GM21717 (cell line): ENCODE measurements around the gene SLC4A1.

ENCODE experiments used
- ATAC-seq: cut with Tn5 transposase; IDR thresholded peaks from one replicate; pipeline ENCODE4 v1.9.1; 2021; ENCODE audit warnings: mild to moderate bottlenecking, moderate library complexity; ENCODE audit not compliant: unreplicated experiment

The SLC4A1 gene

DNA sequence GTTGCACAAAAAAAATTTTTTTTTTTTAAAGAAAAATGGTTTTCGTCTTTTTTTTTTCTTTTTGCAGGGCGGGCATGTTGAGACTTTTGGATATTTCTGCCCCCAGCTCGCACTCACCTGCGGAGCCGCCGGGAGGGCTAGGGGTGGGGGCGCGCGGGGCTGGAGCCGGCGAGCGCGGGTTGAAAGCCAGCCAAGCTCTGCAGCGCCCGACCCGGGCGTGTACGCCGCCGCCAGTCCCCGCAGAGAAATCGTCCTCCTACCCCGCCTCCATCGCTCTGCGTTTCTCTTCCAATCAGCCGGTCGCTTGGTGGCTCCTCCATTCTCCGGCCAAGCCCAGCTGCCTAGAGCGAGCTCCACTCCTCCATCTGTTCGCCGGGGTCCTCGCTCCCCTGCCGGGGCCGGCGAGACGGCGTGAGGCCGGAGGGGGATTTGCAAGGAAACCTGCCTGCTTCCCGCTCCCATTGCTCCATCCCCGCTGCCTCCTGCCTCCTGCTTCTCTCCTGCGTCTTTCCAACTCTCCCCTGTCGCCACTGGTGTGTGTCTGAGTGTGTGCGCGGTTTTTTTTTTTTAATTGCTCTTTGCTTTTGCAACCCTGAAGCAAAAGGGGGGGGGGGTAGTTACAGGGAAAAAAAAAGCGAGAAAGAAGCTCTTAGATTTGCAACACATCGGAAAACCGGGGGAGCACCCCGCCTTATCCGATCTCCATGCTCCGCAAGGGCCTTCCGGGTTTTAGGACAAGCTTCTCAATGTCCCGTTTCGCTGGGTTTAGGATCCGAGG, 46.7 kb downstream of the SLC4A1 start:
- ATAC-seq, result no peak

DNA sequence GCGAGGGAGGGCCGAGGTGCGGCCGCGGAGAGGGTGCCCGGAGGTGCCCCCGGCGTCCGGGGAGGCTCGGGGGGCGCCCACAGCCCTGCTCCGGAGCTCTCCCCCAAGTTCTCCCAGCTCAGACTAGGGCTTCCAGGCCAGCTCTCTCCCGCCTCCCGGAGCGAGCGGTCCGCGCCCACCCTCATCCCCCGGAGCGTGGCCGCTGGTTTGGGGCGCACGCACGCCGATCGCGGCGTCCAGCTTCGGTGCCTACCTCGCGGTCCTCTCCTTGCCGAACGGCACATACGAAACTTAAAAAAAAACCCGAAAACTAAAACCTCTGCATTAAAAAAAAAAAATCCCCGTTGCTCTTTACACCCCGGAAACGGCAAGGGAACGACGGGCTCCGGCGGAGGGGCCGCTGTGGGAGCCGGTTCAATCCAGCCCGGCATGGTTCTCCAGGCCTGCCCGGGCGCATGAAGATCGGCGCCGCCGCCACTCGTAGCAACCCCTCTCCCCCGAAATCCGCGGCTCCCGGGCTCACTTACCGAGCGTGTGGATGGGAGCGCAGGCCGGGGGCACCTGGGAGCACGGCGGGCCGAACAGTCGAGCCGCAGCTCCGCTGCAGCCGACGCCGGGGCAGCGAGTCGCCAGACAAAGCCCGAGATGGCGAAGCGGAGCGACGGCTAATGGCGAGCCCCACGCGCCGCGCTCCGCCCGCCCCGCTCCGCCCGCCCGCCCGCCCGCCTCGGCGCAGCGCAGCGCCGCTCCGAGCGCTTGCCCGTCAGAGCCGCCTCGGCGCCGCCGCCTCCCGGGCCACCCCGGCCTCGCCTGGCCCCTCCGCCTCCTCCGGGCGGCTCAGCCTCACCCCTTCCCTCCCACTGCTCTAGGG, 47.5 kb downstream of the SLC4A1 start:
- no peak for ATAC-seq

DNA sequence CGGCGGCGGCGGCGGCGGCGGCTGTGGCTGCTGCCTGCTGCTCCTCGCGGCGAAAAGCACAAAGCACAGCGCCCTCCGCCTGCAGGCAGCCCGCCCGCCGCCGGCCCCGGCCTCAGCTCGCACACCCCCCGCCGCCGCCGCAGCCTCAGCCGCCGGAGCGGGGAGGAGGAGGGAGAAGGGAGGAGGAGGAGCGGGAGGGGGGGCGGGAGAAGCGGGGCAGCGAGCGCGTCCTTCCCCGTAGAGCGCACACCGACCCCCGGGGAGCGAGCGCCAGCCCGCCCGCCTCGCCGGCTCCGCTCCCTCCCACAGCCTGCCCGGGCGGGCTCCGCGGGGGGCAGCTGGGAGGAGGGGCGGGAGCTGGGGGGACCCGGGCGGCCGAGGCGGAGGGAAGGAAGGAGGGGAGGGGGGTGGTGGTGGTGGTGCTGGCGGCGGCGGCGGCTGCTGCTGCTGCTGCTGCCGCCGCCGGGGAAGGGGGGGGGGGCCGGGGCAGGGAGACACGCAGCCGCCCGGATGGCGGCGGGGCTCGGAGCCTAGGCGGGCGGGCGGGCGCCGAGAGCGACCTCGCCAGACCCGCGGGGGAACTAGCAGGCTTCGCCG, 48.2 kb downstream of the SLC4A1 start, which contains the start of gene UBTF:
Gene UBTF (minus strand): TSS at position 60 of the 597 bp plus-strand sequence. CDS start 1,446 bp downstream, outside the sequence.
- ATAC-seq, result peak; percentile 11

DNA sequence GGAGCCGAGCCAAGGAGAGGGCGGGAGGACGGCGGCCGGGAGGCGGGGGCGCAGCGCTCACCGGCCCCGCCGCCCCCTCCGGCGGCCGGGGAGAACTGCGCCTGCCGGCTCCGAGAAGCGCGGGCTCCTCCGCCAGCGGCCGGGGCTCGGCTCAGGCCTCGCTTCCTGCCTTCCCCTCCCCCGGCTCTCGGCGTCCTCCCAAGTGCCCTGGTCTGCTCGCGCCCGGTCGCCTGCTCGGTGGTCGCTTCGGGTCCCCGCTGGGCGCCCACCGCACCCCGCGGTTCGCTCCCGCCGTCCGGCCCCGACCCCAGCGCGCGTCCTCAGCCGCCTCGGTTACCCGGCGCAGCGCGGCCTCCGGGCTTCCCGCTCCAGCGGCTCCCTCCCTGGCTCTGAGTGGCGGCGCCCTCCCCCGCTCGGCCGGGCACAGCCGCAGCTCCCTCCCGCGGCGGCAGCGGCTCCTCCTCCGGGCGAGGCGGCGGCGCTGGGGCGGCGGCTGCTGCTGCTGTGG, 48.8 kb downstream of the SLC4A1 start:
- peak; percentile 24 for ATAC-seq

DNA sequence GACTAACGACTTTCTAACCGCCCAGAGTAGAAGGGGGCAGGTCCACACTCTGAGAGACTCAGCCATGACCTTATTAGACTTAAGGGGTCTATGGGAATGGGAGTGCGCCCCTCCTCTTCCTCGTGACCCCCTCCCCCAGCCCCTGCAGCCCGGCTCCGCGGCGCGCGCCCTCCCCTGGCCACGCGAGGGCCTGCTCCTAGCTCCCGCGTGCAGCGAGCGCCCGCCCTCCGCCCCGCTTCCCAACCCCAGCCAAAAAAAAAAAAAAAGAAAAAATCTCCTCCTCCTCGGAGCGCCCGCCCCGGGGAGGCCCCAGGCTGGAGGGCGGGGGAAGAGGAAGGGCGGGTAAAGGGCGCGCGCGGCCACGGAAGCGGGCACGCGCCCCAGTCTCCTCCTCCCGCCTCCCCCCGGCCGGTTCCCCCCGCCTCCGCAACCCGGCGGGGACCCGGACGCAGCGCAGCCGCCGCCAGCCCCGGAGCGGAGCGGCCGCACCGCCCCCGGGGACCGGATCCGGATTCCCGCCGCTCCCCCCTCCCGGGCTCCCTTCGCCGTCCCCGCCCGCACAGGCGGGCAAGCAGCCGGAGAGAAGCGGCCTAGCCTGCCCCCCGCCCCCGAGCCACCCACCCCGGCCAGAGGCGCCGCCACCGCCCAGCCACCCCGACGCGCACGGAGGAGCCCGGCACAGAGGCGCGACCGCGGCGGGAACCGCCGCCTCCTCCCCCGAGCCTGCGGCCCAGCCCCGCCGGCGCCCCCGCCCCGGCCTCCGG, 49.4 kb downstream of the SLC4A1 start:
- peak; percentile 28 for ATAC-seq

DNA sequence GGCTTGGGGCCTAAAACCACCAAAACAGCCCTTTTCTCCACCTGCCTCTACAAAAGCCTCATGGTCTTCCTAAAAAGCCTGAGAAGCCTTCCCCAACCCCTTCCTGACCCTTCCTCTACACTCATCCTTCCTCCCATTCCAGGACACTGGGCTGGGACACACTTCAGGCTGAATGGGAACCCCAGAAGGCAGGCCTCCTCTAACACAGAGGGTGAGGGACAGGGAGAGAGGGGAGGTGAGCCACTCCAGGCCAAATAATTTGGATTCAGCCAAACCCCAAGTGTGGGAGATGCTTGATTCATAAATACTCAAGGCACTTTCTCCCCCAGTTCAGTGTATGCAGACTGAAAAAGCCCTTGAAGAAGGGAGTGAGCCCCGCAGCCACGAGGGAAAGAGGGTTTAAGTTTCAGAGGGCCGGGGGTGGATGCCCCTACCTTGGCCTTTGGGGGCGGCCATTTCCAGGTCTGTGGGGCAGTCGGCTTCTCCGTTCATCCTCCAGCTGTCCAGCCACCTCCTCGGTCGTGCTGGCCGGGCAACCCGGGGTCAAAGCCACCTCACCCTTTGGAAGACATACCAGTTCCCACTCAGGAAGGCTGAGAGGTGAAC, 50.1 kb downstream of the SLC4A1 start:
- no peak for ATAC-seq

DNA sequence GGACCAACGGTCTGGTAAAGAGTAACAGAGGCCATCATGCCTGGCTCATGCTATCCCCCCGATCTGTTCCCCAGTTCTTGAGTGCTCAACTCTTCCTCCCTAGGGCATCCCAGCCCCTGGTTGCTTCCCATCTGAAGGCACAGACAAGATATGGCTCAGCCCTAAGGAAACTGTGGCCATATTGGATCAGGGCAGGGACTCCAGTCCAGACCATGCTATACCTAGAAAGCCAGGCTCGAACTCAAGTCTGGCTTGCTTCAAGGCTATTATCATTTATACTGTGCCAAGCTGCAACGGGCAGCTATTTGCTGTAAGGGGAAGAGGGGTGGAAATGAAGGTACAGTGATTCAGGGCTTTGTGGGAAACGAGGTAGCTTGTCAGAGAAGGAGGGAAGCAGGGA, 51.2 kb downstream of the SLC4A1 start:
- no peak for ATAC-seq

DNA sequence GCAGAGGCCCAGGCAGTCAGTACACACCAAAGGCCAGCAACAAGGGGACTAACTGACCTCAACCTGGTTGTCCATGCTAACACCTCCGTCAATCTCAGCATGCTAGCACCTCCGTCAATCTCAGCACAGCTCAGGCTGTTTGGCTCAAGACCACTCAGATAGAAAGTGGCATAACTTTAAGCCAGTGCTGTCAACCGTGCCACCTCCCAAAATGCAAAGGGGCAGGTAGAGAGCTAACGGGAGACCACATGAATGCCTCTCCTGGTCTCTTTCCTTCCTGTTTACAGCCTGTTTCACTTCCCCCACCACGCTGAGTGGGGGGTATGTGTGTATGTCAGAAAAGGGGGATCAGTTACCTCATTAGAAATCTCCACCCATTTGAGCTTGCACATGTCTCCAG, 51.8 kb downstream of the SLC4A1 start:
- no peak for ATAC-seq

DNA sequence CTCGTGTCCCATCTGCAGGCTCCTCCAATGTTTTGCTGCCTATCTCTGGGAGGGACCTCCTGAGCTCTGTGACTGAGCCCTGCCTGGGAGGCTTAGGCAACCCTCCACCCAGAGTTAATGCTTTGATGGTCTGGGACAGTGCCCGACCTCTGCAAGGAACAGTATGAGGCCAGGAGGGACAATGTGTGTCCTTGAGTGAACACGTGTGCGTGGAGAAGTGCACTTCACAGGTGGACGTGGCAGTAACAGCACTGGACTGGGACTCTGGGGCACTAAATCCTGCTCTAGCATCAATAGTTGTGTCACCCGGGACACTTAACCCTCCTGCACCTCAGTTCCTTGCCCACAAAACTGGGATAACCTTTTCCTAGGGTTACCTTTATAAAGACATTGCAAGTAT, 53.0 kb downstream of the SLC4A1 start:
- no peak for ATAC-seq

DNA sequence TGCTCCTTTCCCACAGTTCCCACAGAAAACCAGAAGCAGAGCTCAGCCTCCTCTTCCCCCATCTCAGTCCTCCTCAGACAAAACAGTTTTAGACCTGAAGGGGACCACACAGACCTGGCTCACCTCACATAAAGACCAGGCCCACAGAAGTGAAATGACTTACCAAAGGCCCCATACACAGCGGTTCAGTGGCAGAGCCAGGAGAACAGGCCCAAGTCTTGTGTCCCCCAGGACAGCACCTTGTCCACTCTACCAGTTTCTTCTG, 53.8 kb downstream of the SLC4A1 start:
- no peak for ATAC-seq

DNA sequence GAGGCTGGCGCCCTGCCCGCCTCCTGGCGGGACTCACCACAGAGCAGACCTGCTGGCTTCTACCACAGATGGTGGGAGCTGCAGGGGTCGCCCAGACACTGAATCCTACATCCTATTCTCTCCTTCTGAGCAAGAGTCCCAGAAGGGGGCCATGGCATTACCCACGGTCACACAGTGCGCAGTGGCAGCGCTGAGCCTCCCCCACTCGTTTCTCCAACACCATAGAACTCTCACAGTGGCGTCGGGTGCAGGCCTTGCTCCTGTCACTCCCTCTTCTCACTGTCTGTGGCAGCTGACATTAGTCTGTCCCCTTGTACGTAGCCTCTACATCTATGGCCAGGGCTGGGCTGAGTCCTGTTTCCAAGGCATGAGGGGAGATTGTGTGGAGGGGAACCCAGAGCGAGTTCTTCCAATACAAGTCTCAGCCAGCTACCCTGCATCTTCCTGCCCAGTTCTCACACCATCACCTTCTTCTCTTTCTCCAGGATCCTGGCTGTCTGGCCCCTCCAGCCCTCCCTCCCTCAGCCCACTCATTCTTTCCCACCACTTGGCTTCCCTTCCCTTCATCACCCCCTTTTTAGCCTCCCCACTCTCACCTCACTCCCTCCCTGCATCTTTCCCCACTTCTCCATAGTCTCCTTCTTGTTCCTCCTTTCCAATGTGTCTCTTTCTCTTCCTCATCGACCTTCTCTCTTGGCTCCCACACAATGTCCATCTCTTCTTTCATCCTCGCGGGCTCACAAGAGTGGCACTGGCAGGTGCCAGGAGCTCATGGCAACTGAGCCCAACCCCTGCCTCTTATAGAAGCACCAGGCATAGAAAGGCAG, 54.3 kb downstream of the SLC4A1 start:
- no peak for ATAC-seq

DNA sequence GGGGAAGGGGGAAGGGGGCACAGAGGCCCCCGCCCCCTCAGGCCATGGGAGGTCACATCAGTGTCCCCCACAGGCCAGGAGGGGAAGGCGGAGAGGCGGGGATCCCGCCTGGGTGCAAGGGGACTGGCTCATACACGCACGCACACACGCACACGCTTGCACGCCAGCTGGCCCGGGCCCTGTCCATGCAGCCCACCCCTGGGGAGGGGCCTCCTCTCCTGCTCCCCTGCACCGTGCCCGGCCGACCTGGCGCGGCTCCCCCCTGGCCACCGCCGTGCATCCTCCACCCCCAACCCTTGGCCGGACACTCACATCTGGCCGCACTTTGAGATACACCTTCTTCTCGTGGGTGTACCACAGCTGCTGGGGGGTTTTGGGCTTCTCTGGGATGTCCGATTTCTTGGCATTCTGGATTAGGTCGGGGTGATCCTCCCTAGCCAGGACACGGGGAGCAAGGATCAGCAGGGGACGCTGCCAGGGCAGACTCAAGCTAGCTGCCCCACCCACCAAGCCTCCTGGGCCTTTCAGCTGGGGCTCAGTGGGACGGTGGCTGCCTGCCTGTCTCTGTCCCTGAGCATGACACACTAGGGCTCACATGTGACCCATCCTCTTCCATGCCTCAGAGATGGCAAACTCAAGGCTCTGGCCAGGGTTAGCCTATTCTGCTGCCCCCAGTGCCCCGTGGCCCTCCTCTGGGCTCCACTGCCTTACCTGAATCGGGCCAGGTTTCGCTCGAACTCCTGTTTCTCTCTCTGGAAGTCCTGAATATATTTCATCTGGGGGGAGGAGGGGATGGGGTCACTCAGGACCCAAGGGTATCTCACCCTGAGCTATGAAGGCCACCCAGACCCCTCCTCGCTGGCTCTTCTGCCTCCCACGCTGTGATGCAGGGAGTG, 55.2 kb downstream of the SLC4A1 start:
- no peak for ATAC-seq

DNA sequence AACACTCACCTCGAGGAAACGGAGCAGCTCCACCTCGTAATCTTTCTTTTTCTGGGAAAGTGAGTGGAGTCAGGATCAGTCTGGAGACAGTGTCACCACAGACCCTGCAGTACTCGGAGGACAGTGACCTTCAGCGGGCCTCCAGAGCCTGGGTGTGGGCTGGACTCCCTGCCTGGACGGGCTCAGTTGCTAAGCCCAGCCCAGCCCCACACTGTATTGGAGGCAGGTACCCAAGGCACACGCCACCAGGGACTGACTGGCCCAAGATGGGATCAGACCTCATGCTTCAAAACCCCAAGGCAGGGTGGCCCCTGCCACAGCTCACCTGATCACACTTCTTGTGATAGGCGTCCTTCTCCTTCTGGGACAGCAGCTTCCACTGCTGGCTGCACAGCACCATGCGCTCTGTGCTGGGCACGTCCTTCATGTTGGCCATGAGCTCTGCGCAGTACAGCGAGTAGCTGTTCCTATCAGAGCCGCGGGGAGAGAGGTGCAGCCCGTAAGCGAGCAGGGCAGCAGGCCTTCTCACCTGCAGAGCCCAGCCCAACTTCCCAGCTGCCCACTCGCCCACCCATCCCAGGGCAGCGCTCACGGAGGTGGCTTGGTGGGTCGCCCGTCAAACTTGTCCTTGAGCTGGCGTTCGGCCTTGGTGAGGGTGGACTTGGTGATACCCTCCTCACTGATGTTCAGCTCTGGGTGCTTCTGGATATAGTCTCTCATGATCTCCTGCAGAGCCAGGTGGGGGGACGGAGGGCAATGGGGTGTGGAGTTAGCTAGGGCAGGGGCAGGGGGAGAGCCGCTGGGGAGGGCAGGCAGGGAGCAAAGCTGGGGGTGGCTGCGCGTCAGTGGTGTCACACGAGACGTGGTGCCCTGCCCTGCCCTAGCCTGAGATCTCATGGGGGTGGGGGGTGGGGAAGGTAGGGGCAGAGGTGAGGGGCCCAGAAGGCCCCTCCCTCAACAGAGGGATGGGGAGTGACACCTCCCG, 56.4 kb downstream of the SLC4A1 start:
- no peak for ATAC-seq

DNA sequence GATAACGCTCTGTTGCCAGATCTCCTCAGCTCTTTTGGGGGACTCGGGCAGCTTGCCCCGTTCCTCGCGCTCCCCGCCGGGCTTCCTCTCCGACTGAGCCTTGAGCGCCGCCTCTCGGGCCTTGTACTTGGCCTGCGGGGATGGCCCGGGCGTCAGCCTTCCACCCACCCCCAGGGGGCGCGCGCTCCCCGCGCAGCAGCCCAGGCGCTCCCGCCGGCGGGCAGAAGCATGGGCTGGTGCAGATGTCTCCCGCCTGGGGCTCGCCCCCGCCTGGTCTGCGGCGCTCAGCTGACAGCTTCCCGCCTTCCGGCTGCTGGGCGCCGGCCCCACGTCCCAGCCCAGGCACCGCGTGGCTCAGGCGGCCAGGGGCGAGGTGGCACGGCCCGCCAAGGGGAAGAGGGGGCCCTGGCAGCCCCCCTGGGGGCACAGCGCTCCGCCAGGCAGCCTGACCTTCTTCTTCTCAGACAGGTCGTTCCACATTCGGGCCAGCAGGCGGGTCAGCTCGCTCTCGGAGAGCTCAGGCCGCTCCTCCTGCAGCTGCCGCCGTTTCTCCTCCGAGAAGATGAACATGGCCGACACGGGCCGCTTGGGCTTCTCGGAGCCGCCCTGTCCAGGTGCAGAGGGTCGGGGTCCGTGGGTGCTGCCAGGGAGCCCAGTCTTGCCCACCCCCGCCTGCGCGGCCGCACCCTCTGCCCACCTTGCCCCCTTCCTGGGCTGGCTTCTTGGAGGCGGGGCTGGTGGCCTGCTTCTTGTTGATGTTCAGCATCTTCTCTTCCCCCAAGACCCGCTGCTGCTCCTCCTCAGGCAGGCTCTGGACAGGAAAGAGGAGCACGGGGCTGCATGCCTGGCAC, 57.4 kb downstream of the SLC4A1 start:
- ATAC-seq, result peak; percentile 56

DNA sequence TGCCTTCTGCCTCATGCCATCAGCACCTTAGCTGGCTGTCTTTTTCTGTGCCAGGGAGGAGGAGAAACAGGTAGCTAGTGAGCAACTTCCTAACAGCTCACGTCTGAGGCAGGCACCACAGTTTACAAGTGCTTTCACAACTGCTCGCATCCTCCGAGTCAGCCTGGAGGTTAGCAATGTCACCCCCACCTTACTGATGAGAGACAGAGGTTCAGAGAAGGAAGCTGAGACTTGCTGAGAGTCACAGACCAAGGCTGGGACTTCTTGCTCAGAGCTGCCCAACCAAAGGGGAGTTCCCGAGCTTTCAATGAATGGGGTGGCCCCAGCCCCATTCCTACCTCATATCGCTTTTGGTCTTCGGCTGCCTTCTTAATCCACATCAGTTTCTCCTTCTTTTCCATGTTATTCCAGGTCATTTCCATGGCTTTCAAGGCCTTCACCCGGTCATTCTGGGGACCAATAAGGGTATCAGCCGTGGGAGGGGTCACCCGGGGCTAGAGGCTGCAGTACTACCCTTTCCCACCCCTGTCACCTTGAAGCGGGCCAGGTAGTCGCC, 58.1 kb downstream of the SLC4A1 start:
- no peak for ATAC-seq

DNA sequence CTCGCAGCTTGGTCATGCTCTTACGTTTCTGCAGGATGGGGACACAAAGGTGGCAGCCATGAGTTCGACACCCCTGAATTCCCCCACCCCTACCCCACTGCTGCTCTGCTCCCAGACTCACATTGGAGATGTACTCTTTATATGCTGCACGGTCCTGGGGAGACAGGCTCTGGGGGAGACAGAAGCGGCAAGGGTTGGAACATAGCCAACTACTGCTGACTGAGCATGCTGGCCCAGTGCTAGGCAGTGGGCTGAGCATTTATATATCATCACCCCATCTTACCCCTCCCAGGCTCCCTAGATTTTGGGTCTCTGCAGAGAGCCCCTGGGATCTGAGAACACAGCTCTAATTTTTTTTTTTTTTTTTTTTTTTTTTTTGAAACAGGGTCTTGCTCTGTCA, 60.2 kb downstream of the SLC4A1 start:
- ATAC-seq, result no peak
